Fibroblast of lung (primary cell): ENCODE data around the gene CRELD2. TPM values are rescaled to one million over a fixed set of nuclear protein-coding genes. Genes with fewer than 3 reads are reported as not detected.

ENCODE experiments used
- DNase-seq, 2 donors: peaks; one replicate each; pipeline versions ENCODE4 v3.0.0 to v3.0.0-alpha.2; 2010; ENCODE audit warnings: low read depth in 2 of 2
- H2AFZ ChIP-seq: 2 replicates; pipeline ENCODE4 v1.5.1; 2012; ENCODE audit warnings: low read length, control low read depth, inconsistent platforms
- H3K27ac ChIP-seq: 2 replicates; pipeline ENCODE4 v1.5.1; 2011; ENCODE audit warnings: low read length, control low read depth; ENCODE audit not compliant: insufficient read depth
- H3K27me3 ChIP-seq: 2 replicates; pipeline ENCODE4 v1.5.1; 2011; ENCODE audit warnings: mild to moderate bottlenecking, low read length; ENCODE audit not compliant: control insufficient read depth, insufficient read depth
- H3K36me3 ChIP-seq: 2 replicates; pipeline ENCODE4 v1.5.1; 2011; ENCODE audit warnings: low read length; ENCODE audit not compliant: control insufficient read depth, insufficient read depth
- H3K4me1 ChIP-seq: 2 replicates; pipeline ENCODE4 v1.5.1; 2011; ENCODE audit warnings: low read length; ENCODE audit not compliant: control insufficient read depth, insufficient read depth; ENCODE audit errors: extremely low read depth
- H3K4me2 ChIP-seq: 2 replicates; pipeline ENCODE4 v1.5.1; 2011; ENCODE audit warnings: low read length, control low read depth; ENCODE audit not compliant: insufficient read depth; ENCODE audit errors: extremely low read depth
- H3K4me3 ChIP-seq, 4 experiments: fragments of 200-600 bp in 1 of 4; sonication (generic) in 1 of 4; replicated peaks in 1 of 4; 2 replicates each; pipeline ENCODE4 v1.5.1; 2011 to 2016; ENCODE audit warnings: low read length in 4 of 4, low read depth in 3 of 4, mild to moderate bottlenecking in 3 of 4, control low read depth in 2 of 4, inconsistent platforms in 1 of 4, mixed read lengths in 1 of 4; ENCODE audit not compliant: insufficient read depth in 1 of 4; ENCODE audit errors: control extremely low read depth in 1 of 4
- H3K79me2 ChIP-seq: 2 replicates; pipeline ENCODE4 v1.5.1; 2012; ENCODE audit warnings: mild to moderate bottlenecking, low read length, inconsistent platforms; ENCODE audit not compliant: control insufficient read depth, insufficient read depth
- H3K9ac ChIP-seq: 2 replicates; pipeline ENCODE4 v1.5.1; 2011; ENCODE audit warnings: mild to moderate bottlenecking, low read length, control low read depth; ENCODE audit not compliant: insufficient read depth
- H3K9me3 ChIP-seq: 2 replicates; pipeline ENCODE4 v1.5.1; 2012; ENCODE audit warnings: low read depth, low read length; ENCODE audit not compliant: control insufficient read depth, insufficient read depth
- H4K20me1 ChIP-seq: 2 replicates; pipeline ENCODE4 v1.5.1; 2011; ENCODE audit warnings: low read length; ENCODE audit not compliant: control insufficient read depth, insufficient read depth; ENCODE audit errors: extremely low read depth
- EZH2 ChIP-seq: IDR thresholded peaks from 2 replicates; pipeline ENCODE4 v1.5.1; 2012; ENCODE audit warnings: low read length, control low read depth, mild to moderate bottlenecking; ENCODE audit errors: missing control alignments
- polyA plus RNA-seq, 2 donors: library from polyadenylated mRNA; depleted of rRNA in 1 of 2; stranded (reverse) in 1 of 2; unstranded in 1 of 2; fragments of >200 nt; gene quantifications; 2 replicates each; pipeline ENCODE4 v1.2.1, GENCODE V29; 2011 to 2012; ENCODE audit warnings: missing spikeins in 1 of 2
- total RNA-seq: library from RNA; depleted of rRNA; stranded (reverse); fragments of >200 nt; gene quantifications from 2 replicates; pipeline ENCODE4 v1.2.1, GENCODE V29; 2014
- TF ChIP-seq, protein P1 (sequence below), 2 donors: IDR thresholded peaks in 1 of 2; conservative IDR thresholded peaks in 1 of 2; 1 replicate in 1 of 2; 2 replicates in 1 of 2; pipeline ENCODE4 v1.5.1; 2011 to 2012; ENCODE audit warnings: low read length in 2 of 2, control low read depth in 1 of 2, inconsistent platforms in 1 of 2, low read depth in 1 of 2, mild to moderate bottlenecking in 1 of 2

CRELD2 gene
- total and polyA plus RNA-seq, 2 donors (not counting 1 experiment from before 2014, with no cell fraction given) = 45.3 to 56.6 TPM

DNA sequence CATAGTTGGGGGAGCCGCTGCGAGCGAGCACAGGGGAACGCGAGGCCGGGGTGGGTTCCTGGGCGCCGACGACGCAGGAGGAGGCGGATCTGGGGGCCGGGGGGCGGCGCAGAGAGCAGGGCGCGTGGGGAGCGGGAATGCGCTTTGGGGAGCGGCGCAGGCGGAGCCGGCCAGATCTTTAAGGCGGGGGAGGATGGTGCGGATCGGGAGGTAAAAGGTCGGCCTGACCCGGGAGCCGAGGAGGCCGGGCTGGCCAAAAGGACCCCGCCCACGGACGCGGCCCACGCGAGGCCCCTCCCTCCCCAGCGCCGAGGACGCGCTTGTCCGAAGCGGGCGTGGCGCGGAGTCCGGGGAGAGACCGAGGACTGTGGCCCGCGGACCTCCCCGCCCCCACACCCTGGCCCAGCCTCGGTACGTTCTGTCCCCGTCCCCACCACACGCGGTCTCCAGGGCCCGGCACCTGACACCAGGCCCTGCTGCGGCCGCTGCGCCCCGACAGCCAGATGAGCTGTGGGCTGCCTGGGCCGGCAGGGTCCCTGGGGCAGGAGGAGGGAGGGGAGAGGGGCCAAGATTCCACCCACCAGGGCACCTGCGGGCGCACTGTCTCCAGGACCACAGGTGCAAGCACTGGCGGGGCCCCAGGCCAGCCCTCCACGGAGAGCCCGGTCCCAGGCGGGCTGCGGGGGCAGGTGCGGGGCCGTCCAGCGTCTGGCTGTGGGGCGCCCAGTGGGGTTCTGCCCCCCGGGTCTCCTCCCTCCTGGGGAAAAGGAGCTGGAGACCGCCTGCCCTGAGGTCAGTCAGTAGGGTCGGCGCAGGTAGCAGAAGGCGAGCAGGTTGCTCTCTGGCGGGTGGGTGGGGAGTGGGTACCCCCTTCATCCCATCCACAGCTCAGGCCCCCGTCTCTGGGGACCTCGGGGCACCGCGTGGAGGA, 53.1 kb downstream of the CRELD2 start:
- peak overlapping the region; percentile 12 to 64 (median 44) for H3K4me3 ChIP-seq
- H3K4me1 ChIP-seq = peaks cover 24% of the 10 kb centered on the region
- peak overlapping the region; percentile 91 for H3K27ac ChIP-seq
- no peaks in the 10 kb centered on the region for H4K20me1 ChIP-seq
- no peaks in the 10 kb centered on the region for H3K27me3 ChIP-seq
- DNase-seq = peak; percentile 24 to 72
- H3K4me2 ChIP-seq = peak overlapping the region; percentile 90
- no peaks in the 10 kb centered on the region for H3K36me3 ChIP-seq
- H3K9me3 ChIP-seq = no peaks in the 10 kb centered on the region
- TF ChIP-seq, protein P1, sequence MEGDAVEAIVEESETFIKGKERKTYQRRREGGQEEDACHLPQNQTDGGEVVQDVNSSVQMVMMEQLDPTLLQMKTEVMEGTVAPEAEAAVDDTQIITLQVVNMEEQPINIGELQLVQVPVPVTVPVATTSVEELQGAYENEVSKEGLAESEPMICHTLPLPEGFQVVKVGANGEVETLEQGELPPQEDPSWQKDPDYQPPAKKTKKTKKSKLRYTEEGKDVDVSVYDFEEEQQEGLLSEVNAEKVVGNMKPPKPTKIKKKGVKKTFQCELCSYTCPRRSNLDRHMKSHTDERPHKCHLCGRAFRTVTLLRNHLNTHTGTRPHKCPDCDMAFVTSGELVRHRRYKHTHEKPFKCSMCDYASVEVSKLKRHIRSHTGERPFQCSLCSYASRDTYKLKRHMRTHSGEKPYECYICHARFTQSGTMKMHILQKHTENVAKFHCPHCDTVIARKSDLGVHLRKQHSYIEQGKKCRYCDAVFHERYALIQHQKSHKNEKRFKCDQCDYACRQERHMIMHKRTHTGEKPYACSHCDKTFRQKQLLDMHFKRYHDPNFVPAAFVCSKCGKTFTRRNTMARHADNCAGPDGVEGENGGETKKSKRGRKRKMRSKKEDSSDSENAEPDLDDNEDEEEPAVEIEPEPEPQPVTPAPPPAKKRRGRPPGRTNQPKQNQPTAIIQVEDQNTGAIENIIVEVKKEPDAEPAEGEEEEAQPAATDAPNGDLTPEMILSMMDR (conservative IDR thresholded peaks at IDR 0.05 in 1 of 2, IDR thresholded peaks at IDR 0.05 in 1 of 2; ENCODE audit: low read depth in 1 of 2, low read length in 2 of 2) = no peak
- TF ChIP-seq EZH2 = no peak
- peak overlapping the region; percentile 72 for H3K9ac ChIP-seq
- no peak overlapping the region for H2AFZ ChIP-seq
- no peaks in the 10 kb centered on the region for H3K79me2 ChIP-seq

- H3K27me3 ChIP-seq = no peaks in the 10 kb centered on the region
- no peaks in the 10 kb centered on the region for H3K36me3 ChIP-seq
- H3K4me3 ChIP-seq = peak overlapping the region in 1 of 4 experiments; percentile 64
- DNase-seq = no peak
- no peaks in the 10 kb centered on the region for H3K79me2 ChIP-seq
- no peak overlapping the region for H3K9ac ChIP-seq
- TF ChIP-seq, protein P1 (conservative IDR thresholded peaks at IDR 0.05 in 1 of 2, IDR thresholded peaks at IDR 0.05 in 1 of 2; ENCODE audit: low read depth in 1 of 2, low read length in 2 of 2) = no peak
- TF ChIP-seq EZH2 = no peak
- no peaks in the 10 kb centered on the region for H4K20me1 ChIP-seq
- H3K9me3 ChIP-seq = no peaks in the 10 kb centered on the region
- peaks cover 15% of the 10 kb centered on the region for H3K4me1 ChIP-seq
- H3K27ac ChIP-seq = no peak overlapping the region
- H2AFZ ChIP-seq = no peak overlapping the region
- H3K4me2 ChIP-seq = peak overlapping the region; percentile 90
Measured at GRCh38 chr22:49972163-49973017, 54.0 kb downstream of the CRELD2 start.
